Activated naive CD8-positive, alpha-beta T cell treated with anti-CD3 and anti-CD28 coated beads for 36 hours (primary cell): ENCODE measurements around the gene EPYC. TPM values are rescaled to one million over a fixed set of nuclear protein-coding genes. Genes with fewer than 3 reads are reported as not detected.

Source experiments
- DNase-seq: peaks from one replicate; pipeline ENCODE4 v3.0.0; 2021
- H3K27ac Mint-ChIP-seq: one replicate; pipeline ENCODE4 v1.8.0; 2022; ENCODE audit warnings: mild to moderate bottlenecking, moderate library complexity, mixed read lengths
- H3K27me3 Mint-ChIP-seq: one replicate; pipeline ENCODE4 v1.8.0; 2022; ENCODE audit warnings: mild to moderate bottlenecking, mixed read lengths
- H3K36me3 Mint-ChIP-seq: one replicate; pipeline ENCODE4 v1.8.0; 2021; ENCODE audit warnings: mild to moderate bottlenecking, mixed read lengths
- H3K4me1 Mint-ChIP-seq: one replicate; pipeline ENCODE4 v1.8.0; 2021; ENCODE audit warnings: mixed read lengths
- H3K4me3 Mint-ChIP-seq: one replicate; pipeline ENCODE4 v1.8.0; 2022; ENCODE audit warnings: mild to moderate bottlenecking, moderate library complexity, mixed read lengths
- H3K9me3 Mint-ChIP-seq: one replicate; pipeline ENCODE4 v1.8.0; 2022; ENCODE audit warnings: mixed read lengths
- total RNA-seq, 2 experiments: library from RNA; stranded (reverse); gene quantifications; one replicate each; pipeline ENCODE4 v1.2.3, GENCODE V29; 2021

EPYC gene
- total RNA-seq, result not detected

GRCh38 chr12:91004872-91005271 lies at the start of gene EPYC:
Gene EPYC, minus strand, starts transcription at chr12:91004972. Its CDS starts 2,407 bp downstream, at chr12:91002565.
- peaks cover 8% of the 10 kb centered on the region for H3K27me3 Mint-ChIP-seq
- DNase-seq, result no peak
- H3K9me3 Mint-ChIP-seq, result no peaks in the 10 kb centered on the region
- no peaks in the 10 kb centered on the region for H3K36me3 Mint-ChIP-seq
- H3K27ac Mint-ChIP-seq, result no peak within 1 kb of the TSS
- no peak within 1 kb of the TSS for H3K4me3 Mint-ChIP-seq
- H3K4me1 Mint-ChIP-seq, result peaks cover 17% of the 10 kb centered on the region

GRCh38 chr12:91053951-91054715 lies 49.4 kb upstream of the EPYC start:
- DNase-seq, result no peak
- no peak overlapping the region for H3K4me3 Mint-ChIP-seq
- H3K27ac Mint-ChIP-seq, result no peak overlapping the region
- H3K4me1 Mint-ChIP-seq, result no peaks in the 10 kb centered on the region
- H3K9me3 Mint-ChIP-seq, result no peaks in the 10 kb centered on the region
- H3K36me3 Mint-ChIP-seq, result no peaks in the 10 kb centered on the region
- H3K27me3 Mint-ChIP-seq, result no peaks in the 10 kb centered on the region

GRCh38 chr12:91052026-91052425 lies 47.3 kb upstream of the EPYC start:
- no peaks in the 10 kb centered on the region for H3K36me3 Mint-ChIP-seq
- H3K4me3 Mint-ChIP-seq, result no peak overlapping the region
- no peaks in the 10 kb centered on the region for H3K9me3 Mint-ChIP-seq
- no peak overlapping the region for H3K27ac Mint-ChIP-seq
- DNase-seq, result no peak
- H3K27me3 Mint-ChIP-seq, result peaks cover 6% of the 10 kb centered on the region
- H3K4me1 Mint-ChIP-seq, result no peaks in the 10 kb centered on the region

- no peak overlapping the region for H3K4me3 Mint-ChIP-seq
- H3K27ac Mint-ChIP-seq, result no peak overlapping the region
- H3K4me1 Mint-ChIP-seq, result no peaks in the 10 kb centered on the region
These were observed 39.8 kb upstream of the EPYC start for GRCh38 chr12:91044586-91044985.

GRCh38 chr12:91043408-91043807 lies 38.6 kb upstream of the EPYC start:
- no peak overlapping the region for H3K4me3 Mint-ChIP-seq
- H3K9me3 Mint-ChIP-seq, result no peaks in the 10 kb centered on the region
- no peak for DNase-seq
- H3K4me1 Mint-ChIP-seq, result no peaks in the 10 kb centered on the region
- H3K36me3 Mint-ChIP-seq, result no peaks in the 10 kb centered on the region
- H3K27me3 Mint-ChIP-seq, result peaks cover 10% of the 10 kb centered on the region
- H3K27ac Mint-ChIP-seq, result no peak overlapping the region

More at GRCh38 chr12:91044586-91044985, 39.8 kb upstream of the EPYC start:
- H3K36me3 Mint-ChIP-seq, result no peaks in the 10 kb centered on the region
- H3K9me3 Mint-ChIP-seq, result no peaks in the 10 kb centered on the region
- no peak for DNase-seq
- peaks cover 12% of the 10 kb centered on the region for H3K27me3 Mint-ChIP-seq

- no peak overlapping the region for H3K4me3 Mint-ChIP-seq
- H3K4me1 Mint-ChIP-seq, result no peaks in the 10 kb centered on the region
- no peaks in the 10 kb centered on the region for H3K36me3 Mint-ChIP-seq
- no peaks in the 10 kb centered on the region for H3K9me3 Mint-ChIP-seq
- H3K27me3 Mint-ChIP-seq, result peaks cover 6% of the 10 kb centered on the region
- no peak overlapping the region for H3K27ac Mint-ChIP-seq
- no peak for DNase-seq
These were observed 35.5 kb upstream of the EPYC start for GRCh38 chr12:91040096-91040755.

- H3K27ac Mint-ChIP-seq, result no peak overlapping the region
- H3K27me3 Mint-ChIP-seq, result peaks cover 6% of the 10 kb centered on the region
- no peaks in the 10 kb centered on the region for H3K9me3 Mint-ChIP-seq
- no peak for DNase-seq
- H3K4me3 Mint-ChIP-seq, result no peak overlapping the region
- H3K36me3 Mint-ChIP-seq, result no peaks in the 10 kb centered on the region
- no peaks in the 10 kb centered on the region for H3K4me1 Mint-ChIP-seq
These were observed 32.5 kb upstream of the EPYC start for GRCh38 chr12:91037276-91037675.

- no peaks in the 10 kb centered on the region for H3K27me3 Mint-ChIP-seq
- no peaks in the 10 kb centered on the region for H3K9me3 Mint-ChIP-seq
- no peaks in the 10 kb centered on the region for H3K4me1 Mint-ChIP-seq
- H3K4me3 Mint-ChIP-seq, result no peak overlapping the region
- H3K27ac Mint-ChIP-seq, result no peak overlapping the region
- H3K36me3 Mint-ChIP-seq, result no peaks in the 10 kb centered on the region
- DNase-seq, result no peak
These were observed 28.5 kb upstream of the EPYC start for GRCh38 chr12:91033251-91033650.

- Mint-ChIP-seq H3K27ac (no peak overlapping the region), H3K9me3 (no peaks in the 10 kb centered on the region), H3K4me3 (no peak overlapping the region), H3K36me3 (no peaks in the 10 kb centered on the region), H3K27me3 (no peaks in the 10 kb centered on the region), H3K4me1 (no peaks in the 10 kb centered on the region)
- DNase-seq, result no peak
These were observed 18.7 kb upstream of the EPYC start for GRCh38 chr12:91023326-91024004.

- Mint-ChIP-seq H3K27me3 (no peaks in the 10 kb centered on the region), H3K27ac (no peak overlapping the region), H3K9me3 (no peaks in the 10 kb centered on the region), H3K4me3 (no peak overlapping the region), H3K36me3 (no peaks in the 10 kb centered on the region), H3K4me1 (no peaks in the 10 kb centered on the region)
- DNase-seq, result no peak
These were observed 16.3 kb upstream of the EPYC start for GRCh38 chr12:91021076-91021475.

- DNase-seq, result no peak
- Mint-ChIP-seq H3K4me3 (no peak overlapping the region), H3K9me3 (no peaks in the 10 kb centered on the region), H3K4me1 (no peaks in the 10 kb centered on the region), H3K36me3 (no peaks in the 10 kb centered on the region), H3K27ac (no peak overlapping the region), H3K27me3 (peaks cover 5% of the 10 kb centered on the region)
These were observed 14.7 kb upstream of the EPYC start for GRCh38 chr12:91019455-91019854.

- no peak for DNase-seq
- peaks cover 19% of the 10 kb centered on the region for H3K27me3 Mint-ChIP-seq
- no peak overlapping the region for H3K27ac Mint-ChIP-seq
- H3K36me3 Mint-ChIP-seq, result no peaks in the 10 kb centered on the region
- H3K4me1 Mint-ChIP-seq, result no peaks in the 10 kb centered on the region
- H3K4me3 Mint-ChIP-seq, result no peak overlapping the region
- H3K9me3 Mint-ChIP-seq, result no peaks in the 10 kb centered on the region
These were observed 12.9 kb upstream of the EPYC start for GRCh38 chr12:91017511-91018263.

- Mint-ChIP-seq H3K36me3 (no peaks in the 10 kb centered on the region), H3K4me1 (no peaks in the 10 kb centered on the region), H3K27me3 (peaks cover 24% of the 10 kb centered on the region), H3K9me3 (no peaks in the 10 kb centered on the region), H3K4me3 (no peak overlapping the region), H3K27ac (no peak overlapping the region)
- no peak for DNase-seq
These were observed 12.3 kb upstream of the EPYC start for GRCh38 chr12:91017043-91017442.

- Mint-ChIP-seq H3K4me3 (no peak overlapping the region), H3K27ac (peak overlapping the region; percentile 31), H3K4me1 (peaks cover 17% of the 10 kb centered on the region), H3K27me3 (peaks cover 40% of the 10 kb centered on the region), H3K36me3 (no peaks in the 10 kb centered on the region), H3K9me3 (no peaks in the 10 kb centered on the region)
- no peak for DNase-seq
These were observed 4.7 kb upstream of the EPYC start for GRCh38 chr12:91009319-91009950.
